ENCODE measurements around the gene ABTB2.
"Not testable (repeated sequence)": the region's sequence is repeated elsewhere in the genome, so short reads cannot be mapped to it uniquely, and the experiment has no call there.

ABTB2 gene

DNA sequence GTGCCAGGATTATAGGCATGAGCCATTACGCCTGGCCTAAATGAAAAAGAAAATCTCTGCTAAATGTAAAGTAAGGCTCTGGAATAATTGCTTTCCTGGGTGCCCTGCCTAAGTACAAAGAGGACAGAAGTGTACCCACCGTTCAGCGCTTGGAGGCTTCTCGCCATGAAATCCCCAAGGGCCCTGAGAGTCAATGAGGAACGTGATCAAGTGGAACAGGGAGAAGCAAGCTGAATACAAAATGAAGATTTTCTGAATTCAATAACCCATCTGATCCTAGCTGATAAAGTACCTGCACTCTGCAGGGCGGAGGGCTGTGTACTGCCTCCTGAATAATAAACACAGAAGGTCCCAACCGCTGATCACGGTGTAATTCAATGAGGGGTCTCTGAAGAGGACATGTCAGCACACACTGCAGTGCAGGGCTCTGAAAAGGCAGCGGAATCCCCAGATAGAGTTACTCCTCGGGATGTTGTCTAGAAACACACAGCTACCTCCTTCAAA lies 97.7 kb downstream of the ABTB2 start:
- DNase-seq, result no peak

DNA sequence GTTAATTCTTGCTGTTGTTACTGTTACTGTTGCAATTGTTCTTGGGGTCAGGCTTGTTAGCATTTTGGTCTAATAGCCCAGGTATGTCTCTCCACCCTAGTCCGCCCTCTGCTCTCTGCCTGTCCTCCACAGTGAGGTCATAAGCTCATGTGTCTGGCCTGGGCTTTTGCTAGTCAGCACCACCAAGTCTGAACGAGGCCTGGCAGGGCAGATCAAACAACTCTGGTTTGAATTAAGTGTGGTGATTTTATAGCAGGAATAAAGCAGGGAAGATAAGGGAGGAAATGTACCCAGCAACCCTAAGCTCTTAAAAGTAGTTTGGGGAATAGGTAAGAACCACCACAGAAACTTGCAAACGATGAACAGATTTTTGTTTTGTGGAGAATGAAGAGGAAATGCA lies 98.7 kb downstream of the ABTB2 start:
- DNase-seq, result no peak

DNA sequence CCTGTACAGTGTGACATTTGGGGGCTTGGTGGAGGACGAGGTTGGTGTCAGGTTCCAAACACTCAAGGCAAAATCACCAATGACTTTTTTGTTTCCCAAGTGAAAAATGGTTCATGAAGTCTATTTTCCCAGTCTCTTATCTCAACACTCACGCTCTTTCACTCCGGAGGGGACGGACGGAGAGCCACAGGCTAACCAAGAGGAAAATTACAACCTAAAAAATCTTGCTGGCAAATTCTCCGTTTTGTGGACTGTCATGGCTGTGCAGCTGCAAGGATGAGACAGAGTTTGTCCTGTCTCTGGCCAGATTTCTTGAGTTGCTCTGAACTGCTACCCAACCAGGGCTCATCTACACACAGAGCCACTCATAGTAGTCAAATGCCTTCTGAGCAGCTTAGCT lies 101.2 kb downstream of the ABTB2 start:
- no peak for DNase-seq

DNA sequence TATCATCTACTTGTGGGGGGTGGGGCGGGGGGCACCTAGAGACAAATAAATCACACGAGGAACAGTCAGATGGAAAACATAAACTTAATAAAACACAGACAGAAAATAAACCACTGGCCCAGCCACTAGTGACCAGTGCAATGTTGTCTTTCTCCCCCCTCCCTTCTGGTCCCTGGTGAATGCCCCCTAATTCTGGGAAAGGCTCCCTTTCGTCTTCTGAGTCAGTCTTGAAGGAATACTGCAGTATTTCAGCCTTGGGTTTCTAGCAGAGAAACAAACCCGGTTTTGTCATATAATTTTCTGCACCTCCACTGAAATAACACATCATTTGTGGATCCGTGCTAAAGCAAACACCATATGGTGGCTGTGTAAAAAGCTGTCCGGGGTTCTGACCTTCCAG lies 101.7 kb downstream of the ABTB2 start:
- DNase-seq, result no peak

DNA sequence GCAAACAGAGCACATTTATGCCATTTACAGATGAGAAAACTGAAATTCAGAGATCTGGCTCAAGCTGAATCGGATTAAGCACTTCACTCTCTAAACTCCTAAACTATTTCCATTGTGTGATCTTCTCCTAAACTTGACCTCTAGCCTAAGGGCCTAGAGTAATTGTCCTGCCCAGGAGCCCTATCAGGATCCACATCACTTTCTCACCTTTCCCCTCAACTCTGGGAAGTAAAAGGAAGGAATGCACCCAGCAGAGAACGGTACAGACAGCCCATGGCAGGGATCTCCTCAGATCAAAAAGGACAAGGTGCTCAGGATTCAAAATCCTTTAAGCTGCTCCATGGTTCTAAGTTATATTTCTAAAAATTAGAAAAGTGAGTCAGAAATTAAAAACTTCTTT lies 102.7 kb downstream of the ABTB2 start:
- DNase-seq, result no peak

DNA sequence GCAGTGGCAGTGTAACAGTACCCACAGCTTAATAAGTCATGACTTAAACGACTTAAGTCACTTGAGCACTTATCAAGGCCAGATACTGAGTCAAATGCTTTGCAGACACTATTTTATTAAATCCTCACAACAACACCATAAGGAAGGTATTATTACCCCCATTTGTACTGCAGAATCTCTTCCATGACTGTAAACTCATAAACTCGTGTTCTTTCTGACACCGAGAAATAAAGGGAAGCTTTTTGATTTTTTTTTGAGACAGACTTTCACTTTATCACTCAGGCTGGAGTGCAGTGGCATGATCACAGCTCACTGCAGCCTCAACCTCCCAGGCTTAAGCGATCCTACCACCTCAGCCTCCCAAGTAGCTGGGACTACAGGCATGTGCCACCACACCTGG lies 103.8 kb downstream of the ABTB2 start:
- DNase-seq, result no peak

DNA sequence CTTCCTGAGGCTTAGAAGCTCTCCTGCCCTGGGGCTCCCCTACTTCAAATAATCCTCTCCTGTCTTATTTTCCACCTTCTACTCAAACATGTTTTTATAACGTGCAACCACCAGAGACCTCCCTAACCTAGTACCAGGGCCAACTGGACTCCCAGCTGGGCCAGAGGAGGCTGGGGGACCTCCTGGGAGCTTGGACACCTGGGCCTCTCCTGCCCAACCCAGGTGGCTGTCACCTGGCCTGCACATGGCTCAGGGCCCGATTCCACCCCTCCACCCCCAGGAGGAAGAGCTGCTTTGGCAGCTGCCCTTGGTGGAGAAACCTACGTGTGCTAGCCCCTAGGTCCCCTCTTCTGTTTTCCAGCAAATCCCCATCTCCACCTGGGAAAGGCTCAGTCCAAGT lies 105.2 kb downstream of the ABTB2 start:
- no peak for DNase-seq

DNA sequence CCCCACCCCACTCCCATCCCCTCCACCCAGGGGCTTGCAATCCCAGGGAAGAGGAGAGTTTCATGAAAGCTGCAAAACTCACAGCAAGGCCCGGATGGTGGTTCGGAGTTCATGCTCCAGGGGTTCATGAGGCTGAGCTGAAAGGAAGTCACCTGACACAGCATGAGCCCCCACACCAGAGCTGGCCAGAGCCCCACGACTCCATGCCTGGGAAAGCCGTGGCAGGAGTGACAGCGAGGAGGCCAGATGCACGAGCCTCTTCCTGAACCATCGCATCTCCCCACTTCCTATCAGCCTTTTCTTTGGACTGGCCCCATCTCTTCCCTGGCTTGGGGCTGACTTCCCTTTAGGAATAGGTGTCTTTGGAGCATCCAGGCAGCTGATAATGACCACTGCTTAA lies 105.8 kb downstream of the ABTB2 start:
- DNase-seq, result no peak

DNA sequence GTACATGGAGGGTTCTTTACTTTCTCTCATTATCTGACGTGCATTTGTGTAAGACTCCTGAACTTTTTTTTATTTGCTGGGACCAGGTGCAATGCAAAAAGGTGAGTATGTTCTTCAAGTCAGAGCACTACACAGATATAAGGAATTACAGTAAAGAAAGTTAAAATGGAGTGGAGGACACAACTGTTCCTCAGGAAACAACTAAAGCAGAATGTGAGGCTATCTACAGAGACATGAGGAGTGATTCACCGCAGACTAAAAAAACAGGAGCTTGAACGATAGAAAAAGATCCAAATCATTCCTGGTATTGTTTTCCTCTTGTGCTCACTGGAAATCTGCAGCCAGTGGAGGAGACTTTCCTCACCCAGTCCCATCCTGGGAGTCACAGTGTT lies 106.2 kb downstream of the ABTB2 start:
- no peak for DNase-seq

DNA sequence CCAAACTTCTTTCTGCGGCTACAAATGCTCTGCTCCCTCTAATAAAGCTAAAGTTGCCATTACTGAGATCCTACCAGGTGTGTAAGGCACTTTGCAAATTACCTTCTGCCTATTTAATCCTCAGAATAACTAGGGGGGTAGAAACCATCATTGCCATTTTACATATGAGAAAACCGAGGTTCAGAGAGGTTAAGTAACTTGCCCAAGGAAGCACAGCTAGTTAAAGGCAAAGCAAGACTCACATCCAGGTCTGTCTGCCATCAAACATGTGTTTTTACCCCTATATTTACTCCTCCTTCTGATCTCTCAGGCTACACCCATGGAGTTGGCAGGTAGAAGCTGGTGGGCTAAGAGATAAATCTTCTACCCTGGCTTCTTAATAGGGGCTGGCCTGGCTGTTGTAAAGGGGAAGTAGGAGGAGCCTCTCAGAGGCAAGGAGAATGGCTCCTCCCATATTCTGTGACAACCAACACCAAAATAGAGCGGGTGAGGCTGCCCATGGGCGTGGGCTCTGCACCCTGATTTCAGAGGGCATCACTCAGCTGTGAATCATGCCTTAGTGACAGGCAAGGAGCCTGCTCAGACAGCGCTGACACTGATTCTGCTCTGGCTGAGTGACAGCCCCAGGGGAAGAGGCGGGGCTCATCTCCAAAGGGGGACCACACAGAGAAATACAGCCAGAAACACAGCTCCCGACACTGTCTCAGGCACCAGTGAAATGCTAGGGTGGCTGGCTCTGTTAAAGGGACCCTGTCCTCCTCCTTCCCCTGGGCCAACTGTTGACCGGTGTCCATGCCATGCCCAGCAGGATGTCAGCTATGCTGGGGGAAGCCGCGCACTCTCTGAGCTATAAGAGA lies 106.8 kb downstream of the ABTB2 start:
- DNase-seq, result peak; percentile 14

DNA sequence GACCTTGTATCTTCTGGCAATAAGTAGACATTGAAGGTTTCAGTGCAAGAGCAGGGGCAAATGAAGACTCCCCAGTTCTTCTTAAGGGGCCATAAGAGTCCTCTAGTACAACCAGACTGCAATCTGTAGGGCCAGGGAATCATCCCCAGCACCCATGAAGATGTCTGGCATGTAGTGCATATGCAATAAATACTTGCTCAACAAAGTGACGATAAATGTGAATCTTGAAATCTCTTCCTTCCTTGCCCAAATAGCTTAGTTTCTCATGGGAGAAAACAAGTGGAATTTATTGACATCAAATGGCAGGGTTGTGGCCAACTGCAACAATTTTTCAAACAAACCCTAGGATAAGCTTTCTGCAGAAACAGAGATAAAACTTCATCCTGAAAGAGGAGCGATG lies 107.6 kb downstream of the ABTB2 start:
- no peak for DNase-seq

DNA sequence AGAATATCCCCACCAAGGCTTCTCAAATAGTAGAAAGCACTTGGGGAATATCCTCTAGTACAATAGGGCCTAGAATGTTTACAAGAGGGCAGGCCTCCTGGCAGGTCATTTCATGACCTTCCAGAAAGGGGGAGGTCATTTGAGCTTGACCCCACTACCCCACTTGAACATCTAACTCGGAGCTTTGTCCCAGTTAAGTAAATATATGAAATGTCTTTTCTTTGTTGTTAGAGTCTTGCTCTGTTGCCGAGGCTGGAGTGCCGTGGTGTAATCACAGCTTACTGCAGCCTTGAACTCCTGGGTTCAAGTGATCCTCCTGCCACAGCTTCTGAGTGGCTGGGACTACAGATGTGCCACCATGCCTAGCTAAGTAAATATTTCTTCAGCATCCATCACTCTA lies 108.4 kb downstream of the ABTB2 start:
- DNase-seq, result no peak

DNA sequence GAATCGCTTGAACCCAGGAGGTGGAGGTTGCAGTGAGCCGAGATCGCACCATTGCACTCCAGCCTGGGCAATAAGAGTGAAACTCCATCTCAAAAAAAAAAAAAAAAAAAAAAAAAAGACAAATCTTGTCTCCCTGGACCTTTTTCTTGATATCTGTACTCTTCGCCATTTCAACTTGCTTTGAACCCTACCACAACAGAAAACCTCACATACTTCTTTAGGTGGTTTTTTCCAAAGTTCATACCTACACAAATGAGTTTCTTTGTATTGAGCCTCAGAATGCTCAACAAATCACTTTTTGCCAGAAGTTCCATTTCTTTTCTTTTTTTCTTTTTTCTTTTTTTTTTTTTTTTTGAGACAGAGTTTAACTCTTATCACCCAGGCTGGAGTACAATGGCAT lies 111.3 kb downstream of the ABTB2 start:
- not testable (repeated sequence) for DNase-seq

DNA sequence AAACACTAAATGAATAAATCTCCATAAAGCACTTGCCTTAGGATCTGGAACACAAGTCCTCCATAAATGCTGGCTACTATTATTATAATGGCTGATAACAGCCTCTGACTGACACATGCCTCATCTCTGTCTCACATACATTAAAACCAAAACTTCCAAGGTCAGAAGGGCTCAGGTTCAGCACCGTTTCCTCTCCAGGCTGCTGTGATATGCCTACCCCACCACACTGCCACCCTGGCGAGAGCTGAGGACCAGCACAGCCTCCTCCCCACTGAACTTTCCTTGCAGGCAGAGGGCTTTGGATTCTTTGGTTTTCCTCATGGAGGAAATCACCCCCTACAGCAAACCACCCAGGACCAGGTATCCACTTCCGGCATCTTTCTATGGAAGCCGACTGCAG lies 112.8 kb downstream of the ABTB2 start:
- DNase-seq, result no peak

DNA sequence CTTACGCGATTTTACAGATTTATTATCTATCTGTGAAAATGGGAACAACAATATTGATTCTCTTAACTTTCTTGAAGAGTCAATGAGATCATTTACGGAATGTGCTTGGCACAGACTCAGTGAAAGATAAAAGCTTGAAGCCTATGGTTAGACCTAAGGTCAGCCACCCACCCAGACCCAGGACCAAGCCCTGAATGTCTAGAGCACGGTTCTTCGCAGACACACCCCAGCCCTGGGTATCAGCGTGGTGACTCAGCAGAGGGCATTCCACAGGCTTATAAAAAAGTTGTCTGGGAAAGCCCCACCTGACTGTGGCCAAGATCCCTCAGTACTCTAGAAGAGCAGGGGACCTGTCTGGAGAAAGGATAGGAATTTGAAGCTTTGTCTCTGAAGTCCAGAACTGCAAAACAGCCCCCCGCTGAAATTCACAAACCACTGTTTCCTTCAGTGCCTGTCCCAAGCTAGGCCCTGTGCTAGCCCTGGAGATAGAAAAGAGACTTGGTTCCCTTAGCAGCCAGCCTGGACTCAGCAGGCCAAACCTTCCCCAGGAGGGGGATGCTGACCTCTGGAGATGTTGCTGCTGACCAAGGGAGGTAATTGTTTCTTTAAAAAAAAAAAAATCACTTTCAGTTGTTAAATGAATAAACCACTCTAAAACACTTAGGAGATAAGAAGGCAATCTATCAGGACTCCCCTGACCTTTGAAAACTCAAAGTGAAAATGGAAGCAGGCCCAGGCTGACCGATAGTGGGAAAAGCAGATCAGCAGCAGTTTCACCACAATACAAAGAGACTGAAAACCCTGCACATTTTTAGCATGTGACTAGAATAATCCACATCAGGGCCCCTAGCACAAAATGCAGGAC lies 114.0 kb downstream of the ABTB2 start:
- DNase-seq, result no peak

DNA sequence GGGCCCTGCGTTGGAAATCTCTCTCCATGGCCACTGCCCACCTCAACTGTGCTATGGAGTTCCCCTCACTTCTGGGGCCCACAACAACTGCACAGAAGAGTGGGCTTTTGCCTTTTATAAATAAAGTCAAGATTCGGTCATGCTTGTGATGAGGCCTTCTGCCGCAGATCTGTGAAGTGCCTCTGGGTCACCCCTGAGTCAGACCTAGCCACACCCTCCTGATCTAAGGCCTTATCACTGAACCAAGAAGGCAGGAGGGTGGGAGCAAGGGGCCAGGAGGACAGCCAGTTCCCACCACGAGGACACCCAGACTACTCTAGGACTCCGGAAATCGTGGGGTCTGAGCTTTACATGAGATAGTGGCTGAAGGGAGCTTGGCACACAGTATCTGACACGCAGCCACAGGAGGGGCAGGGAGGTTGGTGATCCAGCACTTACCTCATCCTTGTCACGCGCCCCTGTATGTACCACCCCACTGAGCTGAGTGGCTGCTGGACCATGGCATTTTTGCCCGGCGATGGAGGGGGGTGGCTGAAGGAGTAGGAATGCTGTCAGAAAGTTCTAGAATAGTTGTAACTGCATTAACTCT lies 115.7 kb downstream of the ABTB2 start:
- no peak for DNase-seq

DNA sequence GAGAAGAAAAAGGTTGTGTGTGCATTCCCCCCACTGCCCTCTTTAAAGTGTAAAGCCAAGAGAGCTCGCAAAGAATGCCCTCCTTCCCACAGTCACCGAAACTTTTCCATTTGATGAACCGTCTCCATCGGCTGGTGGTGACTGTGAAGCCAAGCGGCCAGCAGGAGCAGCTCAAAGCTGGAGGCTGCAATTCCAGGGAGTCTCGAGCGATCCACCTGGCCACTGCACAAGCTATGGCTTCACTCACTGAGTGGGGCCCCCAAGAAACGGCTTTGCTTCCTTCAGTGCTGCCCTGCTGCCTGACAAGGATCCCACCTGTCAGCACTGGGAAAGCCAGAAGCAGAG lies 117.7 kb downstream of the ABTB2 start:
- no peak for DNase-seq

DNA sequence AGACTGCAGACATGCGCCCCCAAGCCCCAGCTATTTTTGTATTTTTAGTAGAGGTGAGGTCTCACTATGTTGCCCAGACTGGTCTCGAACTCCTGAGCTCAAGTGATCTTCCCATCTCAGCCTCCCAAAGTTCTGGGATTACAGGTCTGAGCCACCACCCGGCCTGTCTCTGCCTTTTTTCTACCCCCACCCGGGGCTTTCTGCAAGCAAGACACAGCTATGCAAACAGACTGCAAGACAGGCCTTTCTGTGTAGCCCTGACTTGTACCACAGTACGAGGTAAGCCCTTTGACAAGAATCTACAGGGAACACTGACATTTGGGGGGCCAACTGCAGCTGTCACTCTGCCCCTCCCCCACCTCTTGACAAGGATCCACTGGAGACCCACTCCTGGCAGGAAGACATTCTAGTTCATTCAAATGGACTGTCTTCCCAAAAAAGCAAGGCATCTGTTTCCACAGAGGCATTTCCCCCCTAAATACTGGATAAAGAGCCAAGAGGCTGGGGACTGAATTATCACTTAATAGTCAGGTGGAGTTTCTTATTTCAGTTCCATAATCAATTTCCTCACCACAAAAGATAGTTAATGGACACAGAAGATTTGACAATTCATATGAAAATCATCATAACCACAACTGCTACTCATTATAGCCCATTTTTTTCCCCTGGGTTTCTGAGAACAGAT lies 118.2 kb downstream of the ABTB2 start:
- no peak for DNase-seq

DNA sequence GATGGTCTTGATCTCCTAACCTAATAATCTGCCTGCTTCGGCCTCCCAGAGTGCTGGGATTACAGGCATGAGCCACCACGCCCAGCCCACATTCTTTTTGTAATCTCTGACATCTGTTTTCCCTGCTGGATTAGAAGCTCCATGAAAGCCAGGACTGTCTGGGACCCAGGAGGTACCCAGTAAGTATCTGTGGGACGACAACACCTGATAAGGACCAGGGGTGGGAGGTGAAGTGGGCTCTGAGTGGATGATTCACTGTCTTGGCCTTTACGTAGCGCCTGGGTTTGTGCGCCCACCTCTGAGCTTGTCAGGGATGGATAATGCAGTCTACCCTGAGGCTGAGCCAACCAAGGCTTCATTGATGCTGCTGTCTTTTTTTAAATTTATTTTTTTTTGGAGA lies 118.8 kb downstream of the ABTB2 start:
- DNase-seq, result no peak

DNA sequence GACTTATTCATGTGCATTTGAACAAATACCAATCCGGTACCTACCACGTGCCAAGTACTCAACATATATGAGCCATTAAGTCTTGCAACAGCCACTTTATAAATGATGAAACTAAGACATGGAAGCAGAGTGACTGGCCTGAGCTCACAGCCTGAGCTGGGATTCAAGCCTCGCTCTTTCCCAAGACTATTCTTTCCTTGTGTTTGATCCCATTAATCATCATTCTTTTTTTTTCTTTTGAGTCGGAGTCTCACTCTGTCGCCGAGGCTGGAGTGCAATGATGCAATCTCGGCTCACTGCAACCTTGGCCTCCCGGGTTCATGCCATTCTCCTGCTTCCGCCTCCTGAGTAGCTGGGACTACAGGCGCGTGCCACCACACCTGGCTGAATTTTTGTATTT lies 119.3 kb downstream of the ABTB2 start:
- no peak for DNase-seq

DNA sequence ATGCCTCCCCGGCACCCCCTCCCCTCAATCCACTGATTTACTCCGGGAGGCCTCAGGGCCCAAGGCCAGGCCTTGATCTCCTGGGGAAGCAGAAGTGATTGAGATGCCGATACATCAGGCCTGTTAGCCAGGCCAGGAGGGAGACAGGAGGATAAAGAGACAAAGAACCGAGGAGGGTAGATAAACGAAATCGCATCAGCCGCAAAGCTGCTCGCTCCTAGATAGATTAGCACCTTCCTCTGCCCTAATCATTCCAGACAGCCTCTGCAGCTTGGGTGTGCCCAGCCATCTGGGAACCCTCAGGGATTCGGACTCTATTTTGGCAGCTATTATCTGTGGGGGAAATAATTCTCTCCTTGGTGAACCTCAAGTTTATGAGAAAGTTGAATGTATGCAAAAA lies 121.2 kb downstream of the ABTB2 start:
- no peak for DNase-seq

DNA sequence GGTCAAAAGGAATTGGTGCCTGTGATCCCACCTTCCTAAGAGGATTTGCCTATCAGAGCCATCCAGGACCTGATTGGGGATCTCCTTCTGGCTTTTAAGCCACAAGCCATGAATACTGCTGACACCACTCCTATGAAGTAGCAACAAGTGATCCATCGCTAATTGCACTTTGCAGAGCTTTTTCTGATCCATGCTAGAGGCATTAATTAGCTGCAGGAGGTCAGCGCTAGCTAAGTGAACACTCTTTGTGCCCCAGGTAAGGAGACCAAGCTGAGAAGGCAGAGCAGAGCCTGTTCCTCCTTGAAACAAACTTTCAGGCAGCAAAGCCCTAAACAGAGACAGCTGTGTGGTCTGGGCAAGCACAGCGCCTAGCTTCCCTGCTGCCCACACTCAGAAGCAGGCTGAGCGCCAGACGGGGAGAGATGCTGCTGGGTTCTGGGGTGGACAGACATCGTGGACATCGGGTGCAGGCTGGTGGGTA lies 122.2 kb downstream of the ABTB2 start:
- no peak for DNase-seq

DNA sequence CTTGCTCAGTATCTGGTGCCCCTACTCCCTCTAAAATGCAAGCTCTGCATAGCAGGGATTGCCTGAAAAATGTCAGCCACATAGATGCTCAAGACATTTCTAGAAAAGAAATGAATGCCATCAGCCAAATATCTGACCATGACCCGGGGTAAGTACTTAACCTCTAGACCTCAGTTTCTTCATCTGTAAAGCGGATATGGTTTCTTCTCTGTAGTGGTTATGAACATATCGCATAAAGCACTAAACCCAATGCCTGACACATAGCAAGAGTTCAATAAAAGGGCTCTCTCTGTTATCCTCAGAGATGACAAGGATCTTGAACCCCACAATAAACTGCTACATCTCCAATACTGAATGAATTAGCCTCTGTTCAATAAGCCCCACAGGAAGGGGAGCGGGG lies 122.6 kb downstream of the ABTB2 start:
- no peak for DNase-seq
